GM12801 (cell line): ENCODE data around the gene FDX1.

Source experiments
- CTCF ChIP-seq: IDR thresholded peaks from one replicate; pipeline ENCODE4 v1.5.1; 2011; ENCODE audit warnings: control low read depth; ENCODE audit not compliant: insufficient read length; ENCODE audit errors: extremely low read depth

The FDX1 gene

GRCh38 chr11:110430267-110431050, 711 bp downstream of the FDX1 start:
- TF ChIP-seq CTCF: no peak

- TF ChIP-seq CTCF: no peak
These were observed 1.4 kb downstream of the FDX1 start for GRCh38 chr11:110431051-110431672.

GRCh38 chr11:110431674-110432073, 1.9 kb downstream of the FDX1 start:
- no peak for TF ChIP-seq CTCF

- TF ChIP-seq CTCF: no peak
These were observed 3.1 kb downstream of the FDX1 start for GRCh38 chr11:110432713-110433392.

- no peak for TF ChIP-seq CTCF
These were observed 3.9 kb downstream of the FDX1 start for GRCh38 chr11:110433393-110434333.

- TF ChIP-seq CTCF: no peak
These were observed 5.4 kb downstream of the FDX1 start for GRCh38 chr11:110434952-110435779.
